ENCODE data around the gene MAGEB4.
"Not testable (repeated sequence)": the region's sequence is repeated elsewhere in the genome, so short reads cannot be mapped to it uniquely, and the experiment has no call there.

- TF ChIP-seq CTCF, POLR2AphosphoS5, POLR2A (IDR thresholded peaks at IDR 0.05): not testable (repeated sequence)
Measured at GRCh38 chrX:30193910-30194309, 47.9 kb upstream of the MAGEB4 start.

All from breast epithelium (tissue), 3 donors.